HepG2 (cell line): ENCODE results near the gene ARHGAP26. TPM values are rescaled to one million over a fixed set of nuclear protein-coding genes. Genes with fewer than 3 reads are reported as not detected.

Experiments used
- ATAC-seq: fragments of 200-7000 bp; cut with Tn5 transposase; 3 replicates; pipeline ENCODE4 v1.9.1; 2020; ENCODE audit warnings: mild to moderate bottlenecking, moderate library complexity
- BruUV-seq: library from RNA; stranded (reverse); fragments of 400-500 nt; replicated peaks from 2 replicates; lab custom pipeline; 2021; lab: Mats Ljungman, UMichigan
- CTCF ChIA-PET: fragments of 300-600 bp; formaldehyde crosslinking; extraction: SDS; loops from one replicate; lab custom pipeline; 2021; ENCODE audit warnings: low total read pairs, inconsistent platforms, low intra/inter-chr PET ratio; lab: Yijun Ruan, JAX
- POLR2A ChIA-PET: fragments of 350-600 bp; sonication (Branson Sonifier 250); formaldehyde crosslinking; loops from one replicate; lab custom pipeline; 2020; ENCODE audit warnings: antibody characterized with exemption, inconsistent platforms; lab: Yijun Ruan, JAX
- DNase-seq: peaks from one replicate; pipeline ENCODE4 v3.0.0-alpha.2; 2015; ENCODE audit warnings: low spot score
- FAIRE-seq: peaks from 3 replicates; lab custom pipeline; 2011; peaks lifted over from hg19 to GRCh38; lab: Jason Lieb, UNC
- H2AFZ ChIP-seq: one replicate; pipeline ENCODE4 v1.6.1; 2011; ENCODE audit warnings: low read length, inconsistent platforms
- H3K27ac ChIP-seq: fragments of 300-600 bp; 3 replicates; pipeline ENCODE4 v1.8.0; 2011; ENCODE audit warnings: mixed run types, mild to moderate bottlenecking, mixed read lengths, low read length, inconsistent platforms; ENCODE audit not compliant: insufficient read depth; ENCODE audit errors: extremely low read length
- H3K27me3 ChIP-seq, 2 experiments: fragments of 200-600 bp in 1 of 2; 2 replicates in 1 of 2; 3 replicates in 1 of 2; pipeline versions ENCODE4 v1.6.0 to v1.8.0; 2011; ENCODE audit warnings: low read length in 2 of 2, mild to moderate bottlenecking in 2 of 2, moderate library complexity in 2 of 2, inconsistent platforms in 1 of 2; ENCODE audit not compliant: insufficient read depth in 2 of 2, control insufficient read depth in 1 of 2
- H3K36me3 ChIP-seq, 2 experiments: fragments of 200-600 bp in 1 of 2; replicated peaks in 1 of 2; 2 replicates in 1 of 2; 3 replicates in 1 of 2; pipeline versions ENCODE4 v1.5.1 to v1.8.0; 2011; ENCODE audit warnings: low read length in 2 of 2, inconsistent platforms in 1 of 2; ENCODE audit not compliant: insufficient read depth in 2 of 2, control insufficient read depth in 1 of 2
- H3K4me1 ChIP-seq: 2 replicates; pipeline ENCODE4 v1.5.1; 2012; ENCODE audit warnings: low read length, inconsistent platforms; ENCODE audit not compliant: insufficient read depth
- H3K4me2 ChIP-seq: 2 replicates; pipeline ENCODE4 v1.6.0; 2011; ENCODE audit warnings: low read depth, low read length, inconsistent platforms
- H3K4me3 ChIP-seq, 3 experiments: fragments of 200-600 bp in 1 of 3; sonication (generic), shearing (Covaris generic) in 1 of 3; replicated peaks in 1 of 3; 2 replicates each; pipeline ENCODE4 v1.5.1; 2011 to 2016; ENCODE audit warnings: low read length in 3 of 3, inconsistent platforms in 2 of 3, low read depth in 2 of 3, mild to moderate bottlenecking in 2 of 3, control low read depth in 1 of 3, mixed read lengths in 1 of 3; ENCODE audit not compliant: insufficient read depth in 1 of 3
- H3K79me2 ChIP-seq: one replicate; pipeline ENCODE4 v1.6.1; 2011; ENCODE audit warnings: low read length, inconsistent platforms; ENCODE audit not compliant: insufficient read depth
- H3K9ac ChIP-seq: 2 replicates; pipeline ENCODE4 v1.6.0; 2011; ENCODE audit warnings: mild to moderate bottlenecking, low read depth, low read length, inconsistent platforms; ENCODE audit not compliant: insufficient read depth
- H3K9me3 ChIP-seq: 2 replicates; pipeline ENCODE4 v1.5.1; 2012; ENCODE audit warnings: mild to moderate bottlenecking, low read length
- H4K20me1 ChIP-seq: 2 replicates; pipeline ENCODE4 v1.6.0; 2011; ENCODE audit warnings: inconsistent platforms, mild to moderate bottlenecking, low read length, moderate library complexity; ENCODE audit not compliant: insufficient read depth
- AGO2 ChIP-seq: fragments of 200-400 bp; formaldehyde crosslinking; optimal IDR thresholded peaks from 2 replicates; pipeline ENCODE3; 2017; ENCODE audit warnings: mild to moderate bottlenecking, low read depth, low read length, moderate library complexity
- ATM ChIP-seq: fragments of 450-650 bp; IDR thresholded peaks from 2 replicates; pipeline ENCODE4 v1.7.1; 2017; ENCODE audit warnings: mild to moderate bottlenecking, borderline replicate concordance
- GABPB1 ChIP-seq: IDR thresholded peaks from 2 replicates; pipeline ENCODE4 v1.6.1; 2016; ENCODE audit warnings: mild to moderate bottlenecking, missing genetic modification reagents, moderate library complexity, missing compliant biosample characterization
- HNRNPLL ChIP-seq: fragments of 200-400 bp; formaldehyde crosslinking; IDR thresholded peaks from 2 replicates; pipeline ENCODE4 v1.6.1; 2017; ENCODE audit warnings: mild to moderate bottlenecking, low read depth, low read length; ENCODE audit not compliant: poor library complexity, severe bottlenecking
- KIAA2018 ChIP-seq: sonication (generic); formaldehyde crosslinking; IDR thresholded peaks from 2 replicates; pipeline ENCODE4 v1.5.0; 2020; ENCODE audit warnings: mild to moderate bottlenecking, missing genetic modification reagents, borderline replicate concordance
- MBNL3 ChIP-seq: fragments of 250-450 bp; sonication (Bioruptor Pico); conservative IDR thresholded peaks from 2 replicates; pipeline ENCODE4 v1.8.0; 2022; ENCODE audit warnings: mild to moderate bottlenecking, inconsistent platforms
- SETDB1 ChIP-seq: sonication (generic); formaldehyde crosslinking; IDR thresholded peaks from 2 replicates; pipeline ENCODE4 v1.5.1; 2020; ENCODE audit warnings: missing genetic modification reagents, mild to moderate bottlenecking, borderline replicate concordance
- STAT5B ChIP-seq: sonication (generic); formaldehyde crosslinking; IDR thresholded peaks from 2 replicates; pipeline ENCODE4 v1.4.0; 2020; ENCODE audit warnings: missing genetic modification reagents
- whole genome bisulfite sequencing: methylation state at CpG from one replicate; pipeline ENCODE4 v1.1.6; 2017; ENCODE audit warnings: low lambda C conversion rate; 5-methylcytosine and 5-hydroxymethylcytosine counted together
- in situ Hi-C: cut with HindIII; loops from 2 replicates; pipeline ENCODE4 v1.10.0; 2017; ENCODE audit warnings: low pct_unique_long_range_greater_than_20kb; ENCODE audit not compliant: extremely low pct_ligation_motif_present
- intact Hi-C: fragments of 100-400 bp; cut with micrococcal nuclease; formaldehyde crosslinking; loops from one replicate; pipeline ENCODE4 v1.10.0; 2022; ENCODE audit not compliant: unreplicated experiment
- polyA plus RNA-seq, 8 experiments: library from polyadenylated mRNA; depleted of rRNA in 3 of 8; stranded (reverse) in 7 of 8; unstranded in 1 of 8; fragments of >200 nt; fragmentation: Illumina TruSeq in 4 of 8; extraction: Trizol in 4 of 8; gene quantifications; 2 replicates each; pipeline versions ENCODE4 v1.2.1 to v1.2.3, GENCODE V29; 2011 to 2016; ENCODE audit warnings: low read depth in 4 of 8, missing spikeins in 1 of 8, mixed read lengths in 1 of 8; ENCODE audit not compliant: insufficient read depth in 1 of 8
- total RNA-seq, 5 experiments: library from RNA; depleted of rRNA; stranded (reverse); fragments of >200 nt; fragmentation: Illumina TruSeq; extraction: Trizol; gene quantifications; 2 replicates each; pipeline ENCODE4 v1.2.3, GENCODE V29; 2016; ENCODE audit warnings: low read depth in 1 of 5
- TF ChIP-seq, protein P1 (sequence below): sonication (generic); formaldehyde crosslinking; IDR thresholded peaks from 2 replicates; pipeline ENCODE4 v1.5.0; 2020; ENCODE audit warnings: missing genetic modification reagents
- TF ChIP-seq, protein P2 (sequence below): sonication (generic); formaldehyde crosslinking; IDR thresholded peaks from 2 replicates; pipeline ENCODE4 v1.9.0; 2021; ENCODE audit warnings: missing genetic modification reagents, borderline replicate concordance

Gene ARHGAP26
- total and polyA plus RNA-seq, 2 of the 13 experiments (the other 11 are each of a cell fraction or from before 2014, with no cell fraction given) = 9.6 to 18.2 TPM

GRCh38 chr5:143249851-143250250 is 479.7 kb downstream of the ARHGAP26 start:
- ChIA-PET CTCF (no interaction called here), POLR2A (no interaction called here)
- Histone ChIP-seq H3K4me3 (no peak overlapping the region), H3K36me3 (no peaks in the 10 kb centered on the region), H3K27me3 (no peaks in the 10 kb centered on the region), H3K4me2 (no peak overlapping the region), H2AFZ (no peak overlapping the region), H4K20me1 (no peaks in the 10 kb centered on the region), H3K27ac (no peak overlapping the region), H3K4me1 (peaks cover 17% of the 10 kb centered on the region; the same call in 1 of the 2 replicates), H3K79me2 (no peaks in the 10 kb centered on the region), H3K9ac (no peak overlapping the region), H3K9me3 (no peaks in the 10 kb centered on the region)
- FAIRE-seq (no peak), ATAC-seq (no peak), DNase-seq (no peak)
- no TSS peak for BruUV-seq
- intact Hi-C loops = no loop called here
- WGBS = 63% methylated on average over 2 of the region's 2 CpGs
- in situ Hi-C loops = no loop called here
- TF ChIP-seq, protein P1, sequence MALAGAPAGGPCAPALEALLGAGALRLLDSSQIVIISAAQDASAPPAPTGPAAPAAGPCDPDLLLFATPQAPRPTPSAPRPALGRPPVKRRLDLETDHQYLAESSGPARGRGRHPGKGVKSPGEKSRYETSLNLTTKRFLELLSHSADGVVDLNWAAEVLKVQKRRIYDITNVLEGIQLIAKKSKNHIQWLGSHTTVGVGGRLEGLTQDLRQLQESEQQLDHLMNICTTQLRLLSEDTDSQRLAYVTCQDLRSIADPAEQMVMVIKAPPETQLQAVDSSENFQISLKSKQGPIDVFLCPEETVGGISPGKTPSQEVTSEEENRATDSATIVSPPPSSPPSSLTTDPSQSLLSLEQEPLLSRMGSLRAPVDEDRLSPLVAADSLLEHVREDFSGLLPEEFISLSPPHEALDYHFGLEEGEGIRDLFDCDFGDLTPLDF (CRISPR knock-in tag) = no peak
- TF ChIP-seq ATM (no peak), GABPB1 (no peak), HNRNPLL (no peak), SETDB1 (CRISPR knock-in tag) (no peak), AGO2 (no peak), STAT5B (CRISPR knock-in tag) (no peak), MBNL3 (CRISPR knock-in tag) (no peak), KIAA2018 (no peak)
- TF ChIP-seq, protein P2, sequence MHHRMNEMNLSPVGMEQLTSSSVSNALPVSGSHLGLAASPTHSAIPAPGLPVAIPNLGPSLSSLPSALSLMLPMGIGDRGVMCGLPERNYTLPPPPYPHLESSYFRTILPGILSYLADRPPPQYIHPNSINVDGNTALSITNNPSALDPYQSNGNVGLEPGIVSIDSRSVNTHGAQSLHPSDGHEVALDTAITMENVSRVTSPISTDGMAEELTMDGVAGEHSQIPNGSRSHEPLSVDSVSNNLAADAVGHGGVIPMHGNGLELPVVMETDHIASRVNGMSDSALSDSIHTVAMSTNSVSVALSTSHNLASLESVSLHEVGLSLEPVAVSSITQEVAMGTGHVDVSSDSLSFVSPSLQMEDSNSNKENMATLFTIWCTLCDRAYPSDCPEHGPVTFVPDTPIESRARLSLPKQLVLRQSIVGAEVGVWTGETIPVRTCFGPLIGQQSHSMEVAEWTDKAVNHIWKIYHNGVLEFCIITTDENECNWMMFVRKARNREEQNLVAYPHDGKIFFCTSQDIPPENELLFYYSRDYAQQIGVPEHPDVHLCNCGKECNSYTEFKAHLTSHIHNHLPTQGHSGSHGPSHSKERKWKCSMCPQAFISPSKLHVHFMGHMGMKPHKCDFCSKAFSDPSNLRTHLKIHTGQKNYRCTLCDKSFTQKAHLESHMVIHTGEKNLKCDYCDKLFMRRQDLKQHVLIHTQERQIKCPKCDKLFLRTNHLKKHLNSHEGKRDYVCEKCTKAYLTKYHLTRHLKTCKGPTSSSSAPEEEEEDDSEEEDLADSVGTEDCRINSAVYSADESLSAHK (CRISPR knock-in tag) = no peak
